Endothelial cell of umbilical vein (primary cell): ENCODE data around the gene OTULINL. TPM values are rescaled to one million over a fixed set of nuclear protein-coding genes. Genes with fewer than 3 reads are reported as not detected.

Source experiments
- BruUV-seq: library from RNA; stranded (reverse); fragments of 400-500 nt; replicated peaks from 2 replicates; lab custom pipeline; 2021; lab: Mats Ljungman, UMichigan
- CTCF ChIA-PET: fragments of 300-600, 350-600 bp; sonication (Branson Sonifier 250); formaldehyde crosslinking; loops from one replicate; lab custom pipeline; 2021; ENCODE audit warnings: antibody characterized with exemption, inconsistent platforms; lab: Charles Lee
- POLR2A ChIA-PET: fragments of 300-600, 350-600 bp; sonication (Branson Sonifier 250); formaldehyde crosslinking; loops from one replicate; lab custom pipeline; 2021; ENCODE audit warnings: antibody characterized with exemption, inconsistent platforms; lab: Charles Lee
- DNase-seq: peaks from one replicate; pipeline ENCODE4 v3.0.0-alpha.2; 2011; ENCODE audit warnings: low read depth, low spot score
- FAIRE-seq: peaks from 2 replicates; lab custom pipeline; 2011; peaks lifted over from hg19 to GRCh38; lab: Jason Lieb, UNC
- H2AFZ ChIP-seq: 2 replicates; pipeline ENCODE4 v1.6.0; 2012; ENCODE audit warnings: low read depth, low read length, control low read depth, inconsistent platforms
- H3K27ac ChIP-seq: 2 replicates; pipeline ENCODE4 v1.5.1; 2011; ENCODE audit warnings: low read depth, mild to moderate bottlenecking, control low read depth, low read length, moderate library complexity; ENCODE audit not compliant: insufficient read depth
- H3K27me3 ChIP-seq, 2 experiments: 2 replicates each; pipeline versions ENCODE4 v1.6.0 to v1.6.1; 2011; ENCODE audit warnings: low read length in 2 of 2, mixed read lengths in 1 of 2; ENCODE audit not compliant: control insufficient read depth in 2 of 2, insufficient read depth in 2 of 2
- H3K36me3 ChIP-seq, 2 experiments: 2 replicates in 1 of 2; 3 replicates in 1 of 2; pipeline ENCODE4 v1.5.1; 2011; ENCODE audit warnings: low read length in 2 of 2, mild to moderate bottlenecking in 1 of 2, moderate library complexity in 1 of 2; ENCODE audit not compliant: control insufficient read depth in 2 of 2, insufficient read depth in 2 of 2; ENCODE audit errors: extremely low read depth in 1 of 2
- H3K4me1 ChIP-seq: 3 replicates; pipeline ENCODE4 v1.5.1; 2011; ENCODE audit warnings: mild to moderate bottlenecking, low read length; ENCODE audit not compliant: control insufficient read depth, insufficient read depth; ENCODE audit errors: extremely low read depth
- H3K4me2 ChIP-seq: 2 replicates; pipeline ENCODE4 v1.6.1; 2011; ENCODE audit warnings: low read length, control low read depth, mixed read lengths; ENCODE audit not compliant: insufficient read depth
- H3K4me3 ChIP-seq, 3 experiments: fragments of 200-600 bp in 1 of 3; sonication (generic), shearing (Covaris generic) in 1 of 3; replicated peaks in 1 of 3; 2 replicates each; pipeline ENCODE4 v1.5.1; 2011 to 2016; ENCODE audit warnings: control low read depth in 3 of 3, low read length in 3 of 3, mild to moderate bottlenecking in 2 of 3, inconsistent platforms in 1 of 3, low read depth in 1 of 3, moderate library complexity in 1 of 3; ENCODE audit not compliant: insufficient read depth in 1 of 3
- H3K79me2 ChIP-seq: 2 replicates; pipeline ENCODE4 v1.6.0; 2012; ENCODE audit warnings: low read length, inconsistent platforms; ENCODE audit not compliant: control insufficient read depth, insufficient read depth
- H3K9ac ChIP-seq: replicated peaks from 2 replicates; pipeline ENCODE3; 2011; ENCODE audit warnings: low read length, control low read depth; ENCODE audit not compliant: insufficient read depth; ENCODE audit errors: extremely low read depth
- H3K9me1 ChIP-seq: replicated peaks from 3 replicates; pipeline ENCODE4 v1.6.0; 2011; ENCODE audit warnings: mild to moderate bottlenecking, low read length; ENCODE audit not compliant: control insufficient read depth, insufficient read depth; ENCODE audit errors: extremely low read depth
- H3K9me3 ChIP-seq: replicated peaks from 2 replicates; pipeline ENCODE4 v1.5.1; 2012; ENCODE audit warnings: low read length, inconsistent platforms; ENCODE audit not compliant: control insufficient read depth, insufficient read depth
- H4K20me1 ChIP-seq: replicated peaks from 2 replicates; pipeline ENCODE3; 2011; ENCODE audit warnings: mild to moderate bottlenecking, low read length; ENCODE audit not compliant: control insufficient read depth, insufficient read depth; ENCODE audit errors: extremely low read depth
- EZH2 ChIP-seq: IDR thresholded peaks from 2 replicates; pipeline ENCODE4 v1.6.1; 2012; ENCODE audit warnings: borderline replicate concordance, low read depth, mild to moderate bottlenecking, moderate library complexity, low read length, inconsistent platforms; ENCODE audit not compliant: severe bottlenecking
- FOS ChIP-seq: IDR thresholded peaks from 2 replicates; pipeline ENCODE4 v1.6.1; 2011; ENCODE audit warnings: mild to moderate bottlenecking, low read length, moderate library complexity, borderline replicate concordance; ENCODE audit not compliant: insufficient read depth
- GATA2 ChIP-seq: IDR thresholded peaks from 2 replicates; pipeline ENCODE4 v1.7.0; 2011; ENCODE audit warnings: low read depth, mild to moderate bottlenecking, moderate library complexity, mixed read lengths, low read length; ENCODE audit not compliant: insufficient read length, insufficient read depth
- JUN ChIP-seq: IDR thresholded peaks from 2 replicates; pipeline ENCODE4 v1.6.1; 2011; ENCODE audit warnings: borderline replicate concordance, low read depth; ENCODE audit not compliant: insufficient read length, insufficient read depth
- MYC ChIP-seq: IDR thresholded peaks from one replicate; pipeline ENCODE4 v1.6.1; 2011; ENCODE audit warnings: mild to moderate bottlenecking, low read depth, low read length
- POLR2A ChIP-seq: IDR thresholded peaks from 2 replicates; pipeline ENCODE4 v1.6.1; 2012; ENCODE audit warnings: low read depth, mild to moderate bottlenecking, control low read depth, low read length
- POLR2AphosphoS5 ChIP-seq: IDR thresholded peaks from 2 replicates; pipeline ENCODE4 v1.6.1; 2012; ENCODE audit warnings: low read depth, mild to moderate bottlenecking, control low read depth, low read length, moderate library complexity; ENCODE audit not compliant: insufficient read depth
- dilution Hi-C: fragments of 300-500 bp; cut with MboI; formaldehyde crosslinking; loops from one replicate; pipeline ENCODE4 v1.15.0; 2019; ENCODE audit warnings: low sequenced_read_pairs; ENCODE audit not compliant: extremely low pct_ligation_motif_present
- intact Hi-C: fragments of 100-400 bp; cut with micrococcal nuclease; formaldehyde crosslinking; loops from one replicate; pipeline ENCODE4 v1.10.0; 2022
- polyA plus RNA-seq, 4 experiments: library from polyadenylated mRNA; depleted of rRNA in 3 of 4; stranded (reverse) in 3 of 4; unstranded in 1 of 4; fragments of >200 nt; gene quantifications; 2 replicates each; pipeline versions ENCODE4 v1.2.1 to v1.2.3, GENCODE V29; 2011 to 2012; ENCODE audit warnings: missing spikeins in 1 of 4
- total RNA-seq: library from RNA; stranded (reverse); gene quantifications from 2 replicates; pipeline ENCODE4 v1.2.3, GENCODE V29; 2021
- TF ChIP-seq, protein P1 (sequence below): IDR thresholded peaks from 2 replicates; pipeline ENCODE4 v1.6.1; 2011; ENCODE audit not compliant: insufficient read depth, insufficient read length
- TF ChIP-seq, protein P2 (sequence below), 2 donors: IDR thresholded peaks; 1 replicate in 1 of 2; 2 replicates in 1 of 2; pipeline ENCODE4 v1.5.1; 2011; ENCODE audit warnings: low read length in 2 of 2, mild to moderate bottlenecking in 2 of 2, moderate library complexity in 2 of 2, control low read depth in 1 of 2, inconsistent platforms in 1 of 2, low read depth in 1 of 2; ENCODE audit not compliant: insufficient read depth in 1 of 2; ENCODE audit errors: extremely low read depth in 1 of 2

Gene OTULINL
- total and polyA plus RNA-seq, 2 donors (not counting 3 experiments of a cell fraction or from before 2014, with no cell fraction given) = 0.08 to 0.42 TPM

DNA sequence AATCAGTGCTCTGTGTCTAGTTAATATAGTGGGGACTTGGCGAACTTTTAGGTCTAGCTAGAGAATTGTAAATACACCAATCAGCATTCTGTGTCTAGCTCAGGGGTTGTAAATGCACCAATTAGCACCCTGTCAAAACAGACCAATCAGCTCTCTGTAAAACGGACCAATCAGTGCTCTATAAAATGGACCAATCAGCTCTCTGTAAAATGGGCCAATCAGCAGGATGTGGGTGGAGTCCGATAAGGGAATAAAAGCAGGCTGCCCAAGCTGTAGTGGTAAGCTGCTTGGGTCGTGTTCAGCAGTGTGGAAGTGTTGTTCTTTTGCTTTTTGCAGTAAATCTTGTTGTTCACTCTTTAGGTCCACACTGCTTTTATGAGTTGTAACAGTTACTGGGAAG, 3.6 kb upstream of the OTULINL start:
- Histone ChIP-seq H3K36me3 (no peaks in the 10 kb centered on the region), H3K4me3 (no peak overlapping the region), H3K9ac (no peak overlapping the region), H2AFZ (no peak overlapping the region), H3K4me1 (peaks cover 3% of the 10 kb centered on the region), H3K4me2 (no peak overlapping the region), H3K27ac (no peak overlapping the region), H3K9me1 (no peaks in the 10 kb centered on the region), H3K27me3 (peaks cover 15 to 24% of the 10 kb centered on the region in 2 experiments), H3K9me3 (no peaks in the 10 kb centered on the region), H3K79me2 (no peaks in the 10 kb centered on the region), H4K20me1 (no peaks in the 10 kb centered on the region)
- no peak for TF ChIP-seq GATA2
- TF ChIP-seq POLR2A = no peak
- TF ChIP-seq JUN = no peak
- TF ChIP-seq FOS = no peak
- TF ChIP-seq MYC = no peak
- TF ChIP-seq POLR2AphosphoS5 = no peak
- TF ChIP-seq EZH2 = no peak
- TF ChIP-seq, protein P1, sequence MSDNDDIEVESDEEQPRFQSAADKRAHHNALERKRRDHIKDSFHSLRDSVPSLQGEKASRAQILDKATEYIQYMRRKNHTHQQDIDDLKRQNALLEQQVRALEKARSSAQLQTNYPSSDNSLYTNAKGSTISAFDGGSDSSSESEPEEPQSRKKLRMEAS = no peak
- TF ChIP-seq, protein P2, sequence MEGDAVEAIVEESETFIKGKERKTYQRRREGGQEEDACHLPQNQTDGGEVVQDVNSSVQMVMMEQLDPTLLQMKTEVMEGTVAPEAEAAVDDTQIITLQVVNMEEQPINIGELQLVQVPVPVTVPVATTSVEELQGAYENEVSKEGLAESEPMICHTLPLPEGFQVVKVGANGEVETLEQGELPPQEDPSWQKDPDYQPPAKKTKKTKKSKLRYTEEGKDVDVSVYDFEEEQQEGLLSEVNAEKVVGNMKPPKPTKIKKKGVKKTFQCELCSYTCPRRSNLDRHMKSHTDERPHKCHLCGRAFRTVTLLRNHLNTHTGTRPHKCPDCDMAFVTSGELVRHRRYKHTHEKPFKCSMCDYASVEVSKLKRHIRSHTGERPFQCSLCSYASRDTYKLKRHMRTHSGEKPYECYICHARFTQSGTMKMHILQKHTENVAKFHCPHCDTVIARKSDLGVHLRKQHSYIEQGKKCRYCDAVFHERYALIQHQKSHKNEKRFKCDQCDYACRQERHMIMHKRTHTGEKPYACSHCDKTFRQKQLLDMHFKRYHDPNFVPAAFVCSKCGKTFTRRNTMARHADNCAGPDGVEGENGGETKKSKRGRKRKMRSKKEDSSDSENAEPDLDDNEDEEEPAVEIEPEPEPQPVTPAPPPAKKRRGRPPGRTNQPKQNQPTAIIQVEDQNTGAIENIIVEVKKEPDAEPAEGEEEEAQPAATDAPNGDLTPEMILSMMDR (IDR thresholded peaks at IDR 0.05; ENCODE audit: extremely low read depth in 1 of 2, insufficient read depth in 1 of 2, low read depth in 1 of 2, low read length in 2 of 2) = no peak
- BruUV-seq = no TSS peak
- peak; percentile 33 for FAIRE-seq
- intact Hi-C loops = no loop called here
- POLR2A ChIA-PET = no interaction called here
- dilution Hi-C loops = no loop called here
- no peak for DNase-seq
- CTCF ChIA-PET = interaction anchor here (1.6 kb wide), 1 partner anchor 71 kb away, joined by 5 read pairs; no protein-coding TSS in a partner anchor
